ENCODE data around the gene PRCC. TPM values are rescaled to one million over a fixed set of nuclear protein-coding genes. Genes with fewer than 3 reads are reported as not detected.

Gene PRCC, protein sequence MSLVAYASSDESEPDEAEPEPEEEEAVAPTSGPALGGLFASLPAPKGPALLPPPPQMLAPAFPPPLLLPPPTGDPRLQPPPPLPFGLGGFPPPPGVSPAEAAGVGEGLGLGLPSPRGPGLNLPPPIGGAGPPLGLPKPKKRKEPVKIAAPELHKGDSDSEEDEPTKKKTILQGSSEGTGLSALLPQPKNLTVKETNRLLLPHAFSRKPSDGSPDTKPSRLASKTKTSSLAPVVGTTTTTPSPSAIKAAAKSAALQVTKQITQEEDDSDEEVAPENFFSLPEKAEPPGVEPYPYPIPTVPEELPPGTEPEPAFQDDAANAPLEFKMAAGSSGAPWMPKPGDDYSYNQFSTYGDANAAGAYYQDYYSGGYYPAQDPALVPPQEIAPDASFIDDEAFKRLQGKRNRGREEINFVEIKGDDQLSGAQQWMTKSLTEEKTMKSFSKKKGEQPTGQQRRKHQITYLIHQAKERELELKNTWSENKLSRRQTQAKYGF
- 10 to 100 TPM; 35.9 to 77.5 (median 56.9) TPM for total RNA-seq
- polyA plus RNA-seq: 100 to 1,000 TPM in 1 of 3 donors, 10 to 100 TPM in 2; 63.4 to 137 (median 67.6) TPM
- long read RNA-seq, donor 1, transcript PRCC-201 (7 exons, 2,105 nt): major isoform, 12 of 17 reads
- long read RNA-seq, donor 1, partial matches to known transcripts: 5 of 17 reads
- long read RNA-seq, donor 1, other reads (novel, unspliced or antisense): 0 of 17 reads
- long read RNA-seq, donor 2, transcript PRCC-201 (7 exons, 2,105 nt): major isoform, 6 of 7 reads
- long read RNA-seq, donor 2, partial matches to known transcripts: 0 of 7 reads
- long read RNA-seq, donor 2, other reads (novel, unspliced or antisense): 0 of 7 reads
- long read RNA-seq, donor 3, transcript PRCC-201 (7 exons, 2,105 nt): major isoform, 5 of 16 reads
- long read RNA-seq, donor 3, partial matches to known transcripts: 11 of 16 reads
- long read RNA-seq, donor 3, other reads (novel, unspliced or antisense): 0 of 16 reads
- long read RNA-seq, donor 4, transcript PRCC-201 (7 exons, 2,105 nt): major isoform, 11 of 16 reads
- long read RNA-seq, donor 4, partial matches to known transcripts: 4 of 16 reads
- long read RNA-seq, donor 4, other reads (novel, unspliced or antisense): 1 of 16 reads
- long read RNA-seq, donor 5, transcript PRCC-201 (7 exons, 2,105 nt): major isoform, 81 of 97 reads
- long read RNA-seq, donor 5, partial matches to known transcripts: 11 of 97 reads
- long read RNA-seq, donor 5, other reads (novel, unspliced or antisense): 5 of 97 reads
- long read RNA-seq, donor 6, transcript PRCC-201 (7 exons, 2,105 nt): major isoform, 6 of 11 reads
- long read RNA-seq, donor 6, partial matches to known transcripts: 4 of 11 reads
- long read RNA-seq, donor 6, other reads (novel, unspliced or antisense): 1 of 11 reads
- long read RNA-seq, donor 7, partial matches to known transcripts: 35 of 40 reads
- long read RNA-seq, donor 7, other reads (novel, unspliced or antisense): 0 of 40 reads
- long read RNA-seq, donor 8, transcript PRCC-201 (7 exons, 2,105 nt): major isoform, 13 of 13 reads
- long read RNA-seq, donor 8, partial matches to known transcripts: 0 of 13 reads
- long read RNA-seq, donor 8, other reads (novel, unspliced or antisense): 0 of 13 reads
- long read RNA-seq, donor 9, transcript PRCC-201 (7 exons, 2,105 nt): major isoform, 8 of 10 reads
- long read RNA-seq, donor 9, partial matches to known transcripts: 0 of 10 reads
- long read RNA-seq, donor 9, other reads (novel, unspliced or antisense): 0 of 10 reads
- long read RNA-seq, donor 10, partial matches to known transcripts: 0 of 21 reads
- long read RNA-seq, donor 10, other reads (novel, unspliced or antisense): 17 of 21 reads

DNA sequence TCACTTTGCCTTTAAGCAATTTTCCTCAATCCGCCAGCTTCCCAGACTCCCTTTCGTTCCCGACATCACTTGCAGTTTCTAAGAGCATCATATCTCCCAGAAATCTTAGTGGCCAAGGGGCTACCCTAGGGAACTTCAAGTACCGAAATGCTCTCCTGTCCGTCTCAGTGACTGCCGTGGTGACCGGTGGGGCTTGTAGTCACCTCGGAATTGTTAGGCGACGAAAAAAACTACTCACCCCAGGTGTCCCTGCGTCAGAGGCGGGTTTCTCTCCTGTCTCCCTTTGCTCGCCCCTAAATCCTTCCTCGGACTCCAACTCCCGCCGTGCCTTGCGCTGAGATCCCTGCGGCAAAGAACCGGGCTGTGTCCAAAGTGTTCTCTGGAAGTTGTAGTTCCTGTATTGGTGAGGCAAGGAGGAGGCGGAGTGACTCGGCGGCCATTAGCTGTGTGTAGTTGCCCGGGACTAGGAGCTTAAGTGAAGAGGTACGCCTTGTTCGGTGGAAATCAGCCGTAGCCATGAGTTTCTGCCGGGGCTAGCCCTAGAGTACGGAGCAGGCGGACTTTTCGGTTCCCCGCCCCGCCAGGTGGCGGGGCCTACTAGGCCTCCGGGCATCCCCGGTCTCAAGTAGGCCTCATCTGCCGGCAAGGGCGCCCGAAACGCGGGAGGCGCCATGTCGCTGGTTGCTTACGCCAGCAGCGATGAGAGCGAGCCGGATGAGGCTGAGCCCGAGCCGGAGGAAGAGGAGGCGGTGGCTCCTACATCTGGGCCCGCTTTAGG is at the start of gene PRCC:
Gene PRCC, plus strand, starts transcription at position 435 of the 778 bp plus-strand sequence. Its CDS starts 237 bp downstream, at position 672.
- peak; percentile 97 to 99 (median 99) for DNase-seq
- intact Hi-C loops (cut with DNase I): no loop called here
- H3K4me3 ChIP-seq: peak within 1 kb of the TSS; percentile 68 to 95 (median 84)
- no peaks in the 10 kb centered on the region for H3K9me3 ChIP-seq (replicated peaks in 1 of 3)
- peaks cover 17 to 48% of the 10 kb centered on the region in 2 donors for H3K4me1 ChIP-seq (replicated peaks in 1 of 2)
- 0 to 1% (median 0%) methylated on average over 21 to 50 of the region's 50 CpGs for WGBS, 4 donors
- TF ChIP-seq POLR2A (IDR thresholded peaks at IDR 0.05) (peak; percentile 63 to 64), CTCF (IDR thresholded peaks at IDR 0.05) (peak in 1 of 6 experiments; percentile 2)
- no peaks in the 10 kb centered on the region for H3K36me3 ChIP-seq (replicated peaks in 1 of 2)
- H3K27ac ChIP-seq: peak within 1 kb of the TSS; percentile 81 to 97 (median 90)
- no peaks in the 10 kb centered on the region for H3K27me3 ChIP-seq

DNA sequence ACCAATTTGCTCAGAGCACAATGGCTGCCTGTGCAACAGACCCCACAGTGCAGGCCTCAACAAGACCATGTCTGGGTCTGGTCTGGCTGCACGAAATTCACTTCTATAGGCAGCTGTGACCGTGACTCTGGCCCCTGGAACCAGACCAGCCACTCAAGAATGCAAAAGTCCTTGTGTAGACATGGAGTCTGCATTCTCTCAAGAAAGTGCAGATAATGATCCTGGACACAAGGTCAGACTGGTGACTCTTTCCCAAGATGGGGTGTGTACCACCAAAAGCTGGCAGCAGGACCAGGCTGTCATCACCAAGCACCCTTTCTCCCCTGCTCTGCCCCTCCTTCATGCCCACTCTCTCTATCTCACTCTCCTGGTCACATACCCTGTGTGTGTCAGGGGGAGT is 46.2 kb upstream of the PRCC start:
- peaks cover 11 to 19% of the 10 kb centered on the region in 2 donors for H3K4me1 ChIP-seq (replicated peaks in 1 of 2)
- no peaks in the 10 kb centered on the region for H3K9me3 ChIP-seq (replicated peaks in 1 of 3)
- intact Hi-C loops (cut with DNase I): loop anchor here in 1 of 2 donors (10.0 kb wide), 1 partner anchor 144 kb away; the partner anchor contains the start of gene NTRK1
- H3K27ac ChIP-seq: no peak overlapping the region
- H3K27me3 ChIP-seq: no peaks in the 10 kb centered on the region
- no peak for TF ChIP-seq CTCF (IDR thresholded peaks at IDR 0.05)
- TF ChIP-seq POLR2A (IDR thresholded peaks at IDR 0.05): no peak
- peak in 1 of 7 donors; percentile 48 for DNase-seq
- 29 to 50% (median 47%) methylated on average over 1 to 2 of the region's 2 CpGs for WGBS, 4 donors
- peaks cover 0 to 35% of the 10 kb centered on the region in 2 donors for H3K36me3 ChIP-seq (replicated peaks in 1 of 2)
- H3K4me3 ChIP-seq: no peak overlapping the region

DNA sequence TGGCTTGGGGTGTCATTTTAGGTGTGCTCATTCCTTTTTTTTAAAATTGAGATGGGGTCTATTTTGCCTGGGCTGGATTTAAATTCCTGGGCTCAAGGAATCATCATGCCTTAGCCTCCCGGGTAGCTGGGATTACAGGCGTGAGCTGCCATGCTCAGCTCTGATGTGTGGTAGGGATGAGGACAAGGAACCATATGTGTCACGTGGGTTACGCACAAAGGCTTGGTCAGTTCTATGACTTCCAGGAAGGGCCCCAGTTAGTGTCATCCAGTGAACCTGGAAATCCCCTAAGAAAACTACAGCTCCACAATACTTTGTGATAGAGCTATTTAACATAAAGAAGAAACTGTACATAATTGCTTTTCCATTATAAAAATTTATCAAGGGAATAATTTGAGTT is 45.8 kb upstream of the PRCC start:
- no peak for DNase-seq
- intact Hi-C loops (cut with DNase I): loop anchor here in 1 of 2 donors (10.0 kb wide), 1 partner anchor 143 kb away; the partner anchor contains the start of gene NTRK1
- Histone ChIP-seq H3K27ac (no peak overlapping the region), H3K4me3 (no peak overlapping the region), H3K36me3 (replicated peaks in 1 of 2) (peaks cover 0 to 35% of the 10 kb centered on the region in 2 donors), H3K9me3 (replicated peaks in 1 of 3) (no peaks in the 10 kb centered on the region), H3K4me1 (replicated peaks in 1 of 2) (peaks cover 15 to 23% of the 10 kb centered on the region in 2 donors), H3K27me3 (no peaks in the 10 kb centered on the region)
- whole genome bisulfite sequencing, 4 donors: 86 to 93% (median 89%) methylated on average over 4 of the region's 4 CpGs
- TF ChIP-seq POLR2A (IDR thresholded peaks at IDR 0.05): no peak
- TF ChIP-seq CTCF (IDR thresholded peaks at IDR 0.05): no peak

Measured in adrenal gland (tissue), 19 donors.